ENCODE data around the gene NACC2. TPM values are rescaled to one million over a fixed set of nuclear protein-coding genes. Genes with fewer than 3 reads are reported as not detected.

NACC2 gene
- total RNA-seq, 1 experiment from 2014 or later = 62.0 TPM

- Histone ChIP-seq H3K27ac (ENCODE audit: low read length) (no peak overlapping the region), H3K4me1 (ENCODE audit: control insufficient read depth, insufficient read depth, low read length) (peaks cover 16% of the 10 kb centered on the region), H3K9me3 (ENCODE audit: control insufficient read depth, insufficient read depth, low read depth, low read length) (no peaks in the 10 kb centered on the region), H3K27me3 (ENCODE audit: control insufficient read depth, insufficient read depth, low read length) (no peaks in the 10 kb centered on the region), H3K36me3 (ENCODE audit: control insufficient read depth, insufficient read depth, low read length) (no peaks in the 10 kb centered on the region), H3K4me3 (ENCODE audit: low read depth in 2 of 2, low read length in 2 of 2) (no peak overlapping the region)
- ChIA-PET POLR2A (no interaction called here), CTCF (interaction anchor here (0.6 kb wide), 1 partner anchor 169 kb away, joined by 5 read pairs; no protein-coding TSS in a partner anchor)
- intact Hi-C loops (cut with micrococcal nuclease; ENCODE audit: unreplicated experiment) (no loop called here), in situ Hi-C loops (cut with HindIII; ENCODE audit: low pct_unique_long_range_greater_than_20kb, low sequenced_read_pairs) (no loop called here)
- TF ChIP-seq TCF7L2 (IDR thresholded peaks at IDR 0.05; ENCODE audit: low read depth, low read length) (no peak), CTCF (IDR thresholded peaks at IDR 0.05) (no peak), SIN3A (IDR thresholded peaks at IDR 0.05; ENCODE audit: borderline replicate concordance, insufficient read depth, low read depth, low read length) (no peak)
- DNase-seq (ENCODE audit: low read depth, low spot score) (no peak), ATAC-seq (no peak)
- BruUV-seq (replicated peaks) = no TSS peak
These were observed 3.8 kb upstream of the NACC2 start for GRCh38 chr9:136098844-136099243.

DNA sequence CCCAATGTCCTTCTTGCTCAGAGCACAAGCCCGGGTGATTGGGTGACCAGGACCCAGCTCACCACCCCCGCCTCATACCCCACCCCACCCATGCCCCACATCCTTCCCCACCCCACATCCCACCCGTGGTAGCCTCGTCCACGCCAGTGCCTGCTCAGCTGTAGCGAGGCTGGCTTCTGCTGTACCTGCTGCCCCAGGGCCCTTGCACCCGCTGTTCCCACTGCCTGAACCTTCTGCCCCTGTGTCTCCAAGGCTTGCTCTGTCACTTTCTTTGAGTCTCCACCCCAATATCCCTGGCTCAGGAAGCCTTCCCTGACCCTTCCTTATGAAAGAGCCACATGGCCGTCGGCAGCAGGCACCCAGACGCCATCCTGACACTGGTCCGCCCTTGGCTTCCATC, 3.1 kb upstream of the NACC2 start:
- Histone ChIP-seq H3K4me3 (ENCODE audit: low read depth in 2 of 2, low read length in 2 of 2) (no peak overlapping the region), H3K27me3 (ENCODE audit: control insufficient read depth, insufficient read depth, low read length) (no peaks in the 10 kb centered on the region), H3K27ac (ENCODE audit: low read length) (no peak overlapping the region), H3K36me3 (ENCODE audit: control insufficient read depth, insufficient read depth, low read length) (no peaks in the 10 kb centered on the region), H3K9me3 (ENCODE audit: control insufficient read depth, insufficient read depth, low read depth, low read length) (no peaks in the 10 kb centered on the region), H3K4me1 (ENCODE audit: control insufficient read depth, insufficient read depth, low read length) (peaks cover 16% of the 10 kb centered on the region)
- in situ Hi-C loops (cut with HindIII; ENCODE audit: low pct_unique_long_range_greater_than_20kb, low sequenced_read_pairs) = no loop called here
- TF ChIP-seq SIN3A (IDR thresholded peaks at IDR 0.05; ENCODE audit: borderline replicate concordance, insufficient read depth, low read depth, low read length) (no peak), CTCF (IDR thresholded peaks at IDR 0.05) (no peak), POLR2AphosphoS5 (IDR thresholded peaks at IDR 0.05; ENCODE audit: low read depth, low read length) (no peak), TCF7L2 (IDR thresholded peaks at IDR 0.05; ENCODE audit: low read depth, low read length) (no peak)
- TF ChIP-seq, protein P1, sequence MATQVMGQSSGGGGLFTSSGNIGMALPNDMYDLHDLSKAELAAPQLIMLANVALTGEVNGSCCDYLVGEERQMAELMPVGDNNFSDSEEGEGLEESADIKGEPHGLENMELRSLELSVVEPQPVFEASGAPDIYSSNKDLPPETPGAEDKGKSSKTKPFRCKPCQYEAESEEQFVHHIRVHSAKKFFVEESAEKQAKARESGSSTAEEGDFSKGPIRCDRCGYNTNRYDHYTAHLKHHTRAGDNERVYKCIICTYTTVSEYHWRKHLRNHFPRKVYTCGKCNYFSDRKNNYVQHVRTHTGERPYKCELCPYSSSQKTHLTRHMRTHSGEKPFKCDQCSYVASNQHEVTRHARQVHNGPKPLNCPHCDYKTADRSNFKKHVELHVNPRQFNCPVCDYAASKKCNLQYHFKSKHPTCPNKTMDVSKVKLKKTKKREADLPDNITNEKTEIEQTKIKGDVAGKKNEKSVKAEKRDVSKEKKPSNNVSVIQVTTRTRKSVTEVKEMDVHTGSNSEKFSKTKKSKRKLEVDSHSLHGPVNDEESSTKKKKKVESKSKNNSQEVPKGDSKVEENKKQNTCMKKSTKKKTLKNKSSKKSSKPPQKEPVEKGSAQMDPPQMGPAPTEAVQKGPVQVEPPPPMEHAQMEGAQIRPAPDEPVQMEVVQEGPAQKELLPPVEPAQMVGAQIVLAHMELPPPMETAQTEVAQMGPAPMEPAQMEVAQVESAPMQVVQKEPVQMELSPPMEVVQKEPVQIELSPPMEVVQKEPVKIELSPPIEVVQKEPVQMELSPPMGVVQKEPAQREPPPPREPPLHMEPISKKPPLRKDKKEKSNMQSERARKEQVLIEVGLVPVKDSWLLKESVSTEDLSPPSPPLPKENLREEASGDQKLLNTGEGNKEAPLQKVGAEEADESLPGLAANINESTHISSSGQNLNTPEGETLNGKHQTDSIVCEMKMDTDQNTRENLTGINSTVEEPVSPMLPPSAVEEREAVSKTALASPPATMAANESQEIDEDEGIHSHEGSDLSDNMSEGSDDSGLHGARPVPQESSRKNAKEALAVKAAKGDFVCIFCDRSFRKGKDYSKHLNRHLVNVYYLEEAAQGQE (IDR thresholded peaks at IDR 0.05; ENCODE audit: insufficient read depth in 1 of 2, low read depth in 2 of 2, low read length in 1 of 2) = no peak
- ChIA-PET CTCF (interaction anchor here (0.6 kb wide), 1 partner anchor 169 kb away, joined by 5 read pairs; no protein-coding TSS in a partner anchor), POLR2A (no interaction called here)
- no peak for ATAC-seq
- BruUV-seq (replicated peaks) = no TSS peak
- DNase-seq (ENCODE audit: low read depth, low spot score) = no peak
- intact Hi-C loops (cut with micrococcal nuclease; ENCODE audit: unreplicated experiment) = no loop called here
